Neuronal stem cell (in vitro differentiated cells): ENCODE data around the gene BICRA.

Source experiments
- DNase-seq: peaks from one replicate; pipeline ENCODE4 v3.0.0-alpha.2; 2013; ENCODE audit warnings: low spot score
- H2AFZ ChIP-seq: one replicate; pipeline ENCODE4 v1.6.1; 2013; ENCODE audit warnings: mild to moderate bottlenecking, low read length, inconsistent platforms
- H2AK5ac ChIP-seq: 2 replicates; pipeline ENCODE4 v1.6.1; 2013; ENCODE audit warnings: low read depth, mild to moderate bottlenecking, inconsistent platforms, low read length, moderate library complexity, mixed read lengths
- H2BK120ac ChIP-seq: 2 replicates; pipeline ENCODE4 v1.6.1; 2013; ENCODE audit warnings: low read depth, mild to moderate bottlenecking, inconsistent platforms, low read length, moderate library complexity, mixed read lengths
- H2BK12ac ChIP-seq: one replicate; pipeline ENCODE4 v1.6.1; 2013; ENCODE audit warnings: low read length, inconsistent platforms
- H2BK15ac ChIP-seq: 2 replicates; pipeline ENCODE4 v1.6.1; 2013; ENCODE audit warnings: mild to moderate bottlenecking, low read length, inconsistent platforms, mixed read lengths
- H2BK5ac ChIP-seq: one replicate; pipeline ENCODE4 v1.6.1; 2013; ENCODE audit warnings: inconsistent platforms, mild to moderate bottlenecking, low read length, moderate library complexity
- H3K14ac ChIP-seq: one replicate; pipeline ENCODE4 v1.6.1; 2013; ENCODE audit warnings: low read length, inconsistent platforms
- H3K18ac ChIP-seq: 2 replicates; pipeline ENCODE4 v1.6.1; 2013; ENCODE audit warnings: low read length, inconsistent platforms
- H3K23ac ChIP-seq: 2 replicates; pipeline ENCODE4 v1.6.1; 2013; ENCODE audit warnings: low read depth, mild to moderate bottlenecking, mixed read lengths, low read length, inconsistent platforms; ENCODE audit not compliant: poor library complexity
- H3K27ac ChIP-seq: replicated peaks from 3 replicates; pipeline ENCODE4 v1.5.1; 2013; ENCODE audit warnings: low read length, inconsistent platforms
- H3K27me3 ChIP-seq, 3 experiments: 2 replicates each; pipeline ENCODE4 v1.6.1; 2013; ENCODE audit warnings: low read length in 3 of 3, mild to moderate bottlenecking in 2 of 3, inconsistent platforms in 1 of 3, low read depth in 1 of 3, mixed read lengths in 1 of 3, moderate library complexity in 1 of 3; ENCODE audit not compliant: control insufficient read depth in 3 of 3, insufficient read depth in 3 of 3
- H3K36me3 ChIP-seq, 2 donors: replicated peaks in 1 of 2; 2 replicates each; pipeline ENCODE4 v1.6.1; 2013; ENCODE audit warnings: low read length in 2 of 2; ENCODE audit not compliant: control insufficient read depth in 2 of 2, insufficient read depth in 2 of 2
- H3K4ac ChIP-seq: 2 replicates; pipeline ENCODE4 v1.6.1; 2013; ENCODE audit warnings: inconsistent platforms, mild to moderate bottlenecking, low read length, moderate library complexity
- H3K4me1 ChIP-seq, 2 donors: 1 replicate in 1 of 2; 2 replicates in 1 of 2; pipeline ENCODE4 v1.6.1; 2013; ENCODE audit warnings: low read length in 2 of 2, low read depth in 1 of 2; ENCODE audit not compliant: control insufficient read depth in 2 of 2, insufficient read depth in 1 of 2
- H3K4me2 ChIP-seq: one replicate; pipeline ENCODE4 v1.6.1; 2013; ENCODE audit warnings: mild to moderate bottlenecking, low read length, inconsistent platforms; ENCODE audit not compliant: insufficient read depth, poor library complexity, severe bottlenecking
- H3K4me3 ChIP-seq, 2 donors: 2 replicates each; pipeline ENCODE4 v1.5.1; 2013; ENCODE audit warnings: low read length in 2 of 2, mild to moderate bottlenecking in 2 of 2, inconsistent platforms in 1 of 2, moderate library complexity in 1 of 2
- H3K79me1 ChIP-seq: one replicate; pipeline ENCODE4 v1.6.1; 2013; ENCODE audit warnings: low read depth, mild to moderate bottlenecking, inconsistent platforms, low read length, moderate library complexity
- H3K9ac ChIP-seq: one replicate; pipeline ENCODE4 v1.6.1; 2013; ENCODE audit warnings: mild to moderate bottlenecking, low read depth, low read length, inconsistent platforms; ENCODE audit not compliant: poor library complexity
- H3K9me3 ChIP-seq, 2 donors: replicated peaks in 1 of 2; 2 replicates each; pipeline versions ENCODE3 to v1.6.1; 2013; ENCODE audit warnings: low read length in 2 of 2, mild to moderate bottlenecking in 2 of 2, inconsistent platforms in 1 of 2, low read depth in 1 of 2, mixed read lengths in 1 of 2, moderate library complexity in 1 of 2; ENCODE audit not compliant: control insufficient read depth in 2 of 2, insufficient read depth in 1 of 2
- H4K8ac ChIP-seq: one replicate; pipeline ENCODE4 v1.6.1; 2013; ENCODE audit warnings: low read depth, mild to moderate bottlenecking, inconsistent platforms, low read length, moderate library complexity
- H4K91ac ChIP-seq: one replicate; pipeline ENCODE4 v1.6.1; 2013; ENCODE audit warnings: low read length, low read depth, mild to moderate bottlenecking, inconsistent platforms; ENCODE audit not compliant: poor library complexity
- WGBS, 2 donors: extraction: QIAGEN DNeasy Blood & Tissue Kit; methylation state at CpG; one replicate each; pipeline ENCODE4 v1.1.7; 2013; ENCODE audit warnings: missing lambda C conversion rate in 2 of 2, mixed read lengths in 1 of 2; ENCODE audit not compliant: insufficient read length in 2 of 2, insufficient replicate concordance in 1 of 2; ENCODE audit errors: extremely low coverage in 2 of 2; 5-methylcytosine and 5-hydroxymethylcytosine counted together

BICRA gene

DNA sequence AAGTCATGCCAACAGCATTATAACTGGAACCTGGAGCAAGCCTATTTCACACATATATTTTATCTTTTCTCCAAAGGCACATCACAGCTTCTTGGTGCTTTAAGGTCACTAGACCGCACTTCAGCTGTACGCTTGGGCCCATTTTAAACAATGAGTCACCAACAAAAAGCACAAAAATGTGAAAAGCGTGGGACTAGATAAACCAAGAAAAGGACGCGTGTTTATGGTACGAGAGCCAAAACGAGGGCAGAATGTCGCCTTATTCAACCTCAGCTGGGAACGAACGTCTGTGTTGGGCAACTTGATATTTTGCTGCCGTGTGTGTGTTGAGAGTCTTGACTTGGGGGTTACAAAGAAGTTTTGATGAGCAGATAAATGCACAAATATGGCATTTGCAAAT is 95.1 kb downstream of the BICRA start:
- Histone ChIP-seq H3K27me3 (no peaks in the 10 kb centered on the region), H3K9ac (no peak overlapping the region), H3K18ac (no peak overlapping the region), H4K8ac (no peak overlapping the region), H3K14ac (no peak overlapping the region), H3K4me2 (no peak overlapping the region), H2AK5ac (no peak overlapping the region), H3K4ac (no peak overlapping the region), H3K23ac (no peak overlapping the region), H2BK5ac (no peak overlapping the region), H3K9me3 (no peaks in the 10 kb centered on the region), H3K79me1 (peaks cover 8% of the 10 kb centered on the region), H3K36me3 (peaks cover 21 to 34% of the 10 kb centered on the region in 2 donors), H3K27ac (no peak overlapping the region), H3K4me1 (no peaks in the 10 kb centered on the region), H2BK15ac (no peak overlapping the region), H3K4me3 (no peak overlapping the region), H2AFZ (no peak overlapping the region), H2BK12ac (no peak overlapping the region), H4K91ac (no peak overlapping the region), H2BK120ac (no peak overlapping the region)
- no CpG with 5 or more reads among the region's 11 CpGs for WGBS, 2 donors
- DNase-seq = no peak

GRCh38 chr19:47704656-47705055 is 95.7 kb downstream of the BICRA start:
- peaks cover 6% of the 10 kb centered on the region for H3K79me1 ChIP-seq
- H3K27me3 ChIP-seq = no peaks in the 10 kb centered on the region
- H2BK5ac ChIP-seq = no peak overlapping the region
- no peak overlapping the region for H3K4me3 ChIP-seq
- H4K8ac ChIP-seq = no peak overlapping the region
- H3K27ac ChIP-seq = no peak overlapping the region
- no peak overlapping the region for H3K23ac ChIP-seq
- no peak overlapping the region for H3K18ac ChIP-seq
- no CpG with 5 or more reads among the region's 3 CpGs for WGBS, 2 donors
- peaks cover 15 to 28% of the 10 kb centered on the region in 2 donors for H3K36me3 ChIP-seq
- H2AK5ac ChIP-seq = no peak overlapping the region
- H3K4ac ChIP-seq = no peak overlapping the region
- no peak overlapping the region for H3K9ac ChIP-seq
- H3K9me3 ChIP-seq = no peaks in the 10 kb centered on the region
- H2BK120ac ChIP-seq = no peak overlapping the region
- H4K91ac ChIP-seq = no peak overlapping the region
- H2BK15ac ChIP-seq = no peak overlapping the region
- H3K14ac ChIP-seq = no peak overlapping the region
- no peaks in the 10 kb centered on the region for H3K4me1 ChIP-seq
- no peak overlapping the region for H2BK12ac ChIP-seq
- DNase-seq = no peak
- no peak overlapping the region for H3K4me2 ChIP-seq
- no peak overlapping the region for H2AFZ ChIP-seq

DNA sequence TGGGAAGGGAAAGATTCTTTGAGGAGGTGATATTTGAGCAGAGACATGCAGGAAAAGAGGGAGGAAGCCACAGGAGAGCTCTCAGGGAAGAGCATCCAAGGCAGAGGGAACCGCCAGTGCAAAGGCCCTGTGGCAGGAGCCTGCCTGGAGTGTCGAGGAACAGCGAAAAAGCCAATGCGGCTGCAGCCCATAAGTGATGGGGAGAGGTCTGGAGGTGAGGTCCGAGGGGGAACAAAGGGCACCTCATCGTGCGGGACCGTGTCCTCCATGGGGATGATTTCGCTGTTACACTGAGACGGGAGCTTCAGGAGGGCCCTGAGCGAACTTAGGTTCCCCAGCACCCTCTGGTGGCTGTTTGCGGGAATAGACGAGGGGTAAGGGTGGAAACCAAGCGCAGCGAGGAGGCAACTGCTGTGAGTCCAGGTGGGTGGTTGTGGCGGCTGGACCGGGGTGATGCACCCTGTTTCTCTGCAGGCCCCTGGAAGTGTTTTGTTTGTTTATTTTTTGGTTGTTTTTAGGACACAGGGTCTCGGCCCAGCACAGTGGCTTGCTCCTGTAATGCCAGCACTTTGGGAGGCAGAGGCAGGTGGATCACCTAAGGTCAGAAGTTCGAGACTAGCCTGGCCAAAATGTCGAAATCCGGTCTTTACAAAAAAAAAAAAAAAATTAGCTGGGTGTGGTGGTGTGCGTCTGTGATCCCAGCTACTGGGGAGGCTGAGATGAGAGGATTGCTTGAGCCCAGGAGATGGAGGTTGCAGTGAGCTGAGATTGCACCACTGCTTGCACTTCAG is 98.4 kb downstream of the BICRA start:
- no peak overlapping the region for H2AK5ac ChIP-seq

GRCh38 chr19:47711652-47712242 is 102.8 kb downstream of the BICRA start:
- no peaks in the 10 kb centered on the region for H3K4me1 ChIP-seq
- no peak overlapping the region for H3K27ac ChIP-seq
- no peak overlapping the region for H2BK12ac ChIP-seq
- H2AK5ac ChIP-seq = no peak overlapping the region
- H2BK120ac ChIP-seq = no peak overlapping the region
- H3K9me3 ChIP-seq = peaks cover 7 to 12% of the 10 kb centered on the region in 2 donors
- H3K36me3 ChIP-seq = no peaks in the 10 kb centered on the region
- no peak overlapping the region for H2AFZ ChIP-seq
- no peak overlapping the region for H3K9ac ChIP-seq
- peaks cover 3% of the 10 kb centered on the region for H3K79me1 ChIP-seq
- H3K23ac ChIP-seq = no peak overlapping the region
- no peak overlapping the region for H3K4me3 ChIP-seq
- H4K91ac ChIP-seq = no peak overlapping the region
- no peak overlapping the region for H4K8ac ChIP-seq
- DNase-seq = no peak
- peaks cover 0 to 8% (median 8%) of the 10 kb centered on the region in 3 experiments for H3K27me3 ChIP-seq
- H3K4me2 ChIP-seq = no peak overlapping the region
- H3K14ac ChIP-seq = no peak overlapping the region
- whole genome bisulfite sequencing, 2 donors = no CpG with 5 or more reads among the region's 8 CpGs
- no peak overlapping the region for H2BK5ac ChIP-seq
- no peak overlapping the region for H2BK15ac ChIP-seq
- no peak overlapping the region for H3K4ac ChIP-seq
- H3K18ac ChIP-seq = no peak overlapping the region

More for the DNA sequence above, 98.4 kb downstream of the BICRA start:
- Histone ChIP-seq H2BK12ac (no peak overlapping the region), H4K91ac (no peak overlapping the region), H4K8ac (no peak overlapping the region), H2AFZ (peak overlapping the region; percentile 74), H3K27me3 (no peaks in the 10 kb centered on the region), H3K9ac (no peak overlapping the region), H3K18ac (no peak overlapping the region), H3K4me2 (no peak overlapping the region), H3K9me3 (no peaks in the 10 kb centered on the region), H2BK120ac (no peak overlapping the region), H3K4ac (no peak overlapping the region), H3K79me1 (peaks cover 5% of the 10 kb centered on the region), H3K36me3 (peaks cover 4 to 10% of the 10 kb centered on the region in 2 donors), H3K27ac (no peak overlapping the region), H2BK15ac (no peak overlapping the region), H3K4me1 (no peaks in the 10 kb centered on the region), H3K4me3 (no peak overlapping the region), H2BK5ac (no peak overlapping the region), H3K23ac (peak overlapping the region; percentile 75), H3K14ac (no peak overlapping the region)
- no CpG with 5 or more reads among the region's 22 CpGs for WGBS, 2 donors
- peak; percentile 60 for DNase-seq
